Ishikawa (cell line): ENCODE results near the gene MC1R.

Experiments used
- CEBPB ChIP-seq: IDR thresholded peaks from 2 replicates; pipeline ENCODE4 v1.6.1; 2012
- CREB1 ChIP-seq: IDR thresholded peaks from 2 replicates; pipeline ENCODE4 v1.6.1; 2012; ENCODE audit warnings: low read depth
- EGR1 ChIP-seq: IDR thresholded peaks from 2 replicates; pipeline ENCODE4 v1.6.1; 2012
- EP300 ChIP-seq: IDR thresholded peaks from 2 replicates; pipeline ENCODE4 v1.6.1; 2012; ENCODE audit warnings: borderline replicate concordance
- FOXM1 ChIP-seq: IDR thresholded peaks from 2 replicates; pipeline ENCODE4 v1.6.1; 2012; ENCODE audit warnings: low read depth, borderline replicate concordance
- MAX ChIP-seq: IDR thresholded peaks from 2 replicates; pipeline ENCODE4 v1.6.1; 2012
- NFIC ChIP-seq: IDR thresholded peaks from 2 replicates; pipeline ENCODE4 v1.6.1; 2012
- RAD21 ChIP-seq: IDR thresholded peaks from 2 replicates; pipeline ENCODE4 v1.6.1; 2012; ENCODE audit warnings: low read depth
- REST ChIP-seq: IDR thresholded peaks from 2 replicates; pipeline ENCODE4 v1.6.1; 2012; ENCODE audit warnings: low read depth, mild to moderate bottlenecking
- TAF1 ChIP-seq: IDR thresholded peaks from 2 replicates; pipeline ENCODE4 v1.6.1; 2012; ENCODE audit warnings: low read depth, mild to moderate bottlenecking
- TCF12 ChIP-seq: IDR thresholded peaks from 2 replicates; pipeline ENCODE4 v1.6.1; 2012; ENCODE audit warnings: low read depth
- TEAD4 ChIP-seq: IDR thresholded peaks from 2 replicates; pipeline ENCODE4 v1.6.1; 2012
- USF1 ChIP-seq: IDR thresholded peaks from 2 replicates; pipeline ENCODE4 v1.6.1; 2012
- YY1 ChIP-seq: IDR thresholded peaks from 2 replicates; pipeline ENCODE4 v1.6.1; 2012; ENCODE audit warnings: low read depth
- ZBTB7A ChIP-seq: IDR thresholded peaks from 2 replicates; pipeline ENCODE4 v1.6.1; 2012; ENCODE audit warnings: low read depth

MC1R gene

GRCh38 chr16:89898201-89898967 is 20.3 kb upstream of the MC1R start:
- TF ChIP-seq NFIC (no peak), ZBTB7A (no peak), EP300 (no peak), CEBPB (no peak)

GRCh38 chr16:89899879-89900481 is 18.7 kb upstream of the MC1R start:
- TF ChIP-seq FOXM1 (no peak), USF1 (no peak), RAD21 (no peak), TAF1 (no peak), NFIC (no peak), TCF12 (no peak), CEBPB (no peak), MAX (no peak), TEAD4 (no peak), REST (no peak), ZBTB7A (no peak), YY1 (no peak), EP300 (no peak), EGR1 (no peak), CREB1 (no peak)

- TF ChIP-seq TCF12 (no peak), YY1 (no peak), REST (no peak), RAD21 (no peak), NFIC (no peak), CREB1 (no peak), USF1 (no peak), CEBPB (no peak), TAF1 (no peak)
Measured at GRCh38 chr16:89900885-89901284, 17.8 kb upstream of the MC1R start.

GRCh38 chr16:89902980-89903379 is 15.7 kb upstream of the MC1R start:
- TF ChIP-seq NFIC (no peak), MAX (no peak), CREB1 (no peak), TEAD4 (no peak), EP300 (no peak), REST (no peak), TCF12 (no peak), FOXM1 (no peak), ZBTB7A (no peak), CEBPB (no peak), YY1 (no peak), TAF1 (no peak), USF1 (no peak), RAD21 (no peak)
